Adrenal gland (tissue), 5 donors: Measurements from ENCODE around the gene DLGAP5.

Source experiments
- POLR2A ChIP-seq, 2 donors: fragments of 450-650 bp; IDR thresholded peaks; one replicate each; pipeline ENCODE4 v1.6.1; 2017; ENCODE audit warnings: antibody characterized with exemption in 2 of 2, mild to moderate bottlenecking in 2 of 2, moderate library complexity in 1 of 2
- TF ChIP-seq, protein P1 (sequence below), 6 experiments: fragments of 450-650 bp in 4 of 6; fragments of 200-600 bp in 2 of 6; sonication (generic) in 1 of 6; IDR thresholded peaks; 1 replicate in 5 of 6; 2 replicates in 1 of 6; pipeline versions ENCODE4 v1.5.1 to v1.8.0; 2016 to 2021; ENCODE audit warnings: antibody characterized with exemption in 6 of 6, mild to moderate bottlenecking in 2 of 6, moderate library complexity in 1 of 6
- donor health status: DM: no; HTN: no; CAD: no.

DNA sequence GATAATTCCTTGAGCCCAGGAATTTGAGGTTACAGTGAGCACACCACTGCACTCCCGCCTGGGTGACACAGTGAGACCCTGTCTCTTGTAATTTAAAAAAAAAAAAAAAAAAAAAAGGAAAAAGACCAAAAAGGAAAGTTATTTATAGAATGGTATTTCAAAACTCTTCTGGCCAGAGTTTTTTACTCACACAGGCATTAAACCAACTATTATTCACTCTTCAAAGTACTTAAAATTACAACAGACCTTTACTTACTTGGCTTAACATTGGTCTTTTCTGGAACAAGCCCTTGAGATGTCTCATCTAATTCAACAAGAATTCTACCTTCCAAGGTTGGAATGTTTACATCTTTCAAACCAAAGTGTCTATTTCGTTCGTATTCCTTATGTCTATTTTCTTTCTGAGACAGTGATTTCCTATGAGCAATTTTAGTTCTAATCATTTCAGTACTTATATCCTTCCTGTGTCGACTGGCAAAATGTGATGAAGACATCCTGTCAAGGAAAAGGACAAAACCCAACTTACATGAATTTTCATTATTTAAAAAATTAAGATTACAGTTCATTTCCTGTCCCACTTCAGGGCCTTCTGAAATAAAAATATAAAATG is 2.6 kb downstream of the DLGAP5 start:
- TF ChIP-seq POLR2A (IDR thresholded peaks at IDR 0.05): no peak
- TF ChIP-seq, protein P1, sequence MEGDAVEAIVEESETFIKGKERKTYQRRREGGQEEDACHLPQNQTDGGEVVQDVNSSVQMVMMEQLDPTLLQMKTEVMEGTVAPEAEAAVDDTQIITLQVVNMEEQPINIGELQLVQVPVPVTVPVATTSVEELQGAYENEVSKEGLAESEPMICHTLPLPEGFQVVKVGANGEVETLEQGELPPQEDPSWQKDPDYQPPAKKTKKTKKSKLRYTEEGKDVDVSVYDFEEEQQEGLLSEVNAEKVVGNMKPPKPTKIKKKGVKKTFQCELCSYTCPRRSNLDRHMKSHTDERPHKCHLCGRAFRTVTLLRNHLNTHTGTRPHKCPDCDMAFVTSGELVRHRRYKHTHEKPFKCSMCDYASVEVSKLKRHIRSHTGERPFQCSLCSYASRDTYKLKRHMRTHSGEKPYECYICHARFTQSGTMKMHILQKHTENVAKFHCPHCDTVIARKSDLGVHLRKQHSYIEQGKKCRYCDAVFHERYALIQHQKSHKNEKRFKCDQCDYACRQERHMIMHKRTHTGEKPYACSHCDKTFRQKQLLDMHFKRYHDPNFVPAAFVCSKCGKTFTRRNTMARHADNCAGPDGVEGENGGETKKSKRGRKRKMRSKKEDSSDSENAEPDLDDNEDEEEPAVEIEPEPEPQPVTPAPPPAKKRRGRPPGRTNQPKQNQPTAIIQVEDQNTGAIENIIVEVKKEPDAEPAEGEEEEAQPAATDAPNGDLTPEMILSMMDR (IDR thresholded peaks at IDR 0.05): no peak
